GM19099 (cell line): Measurements from ENCODE around the gene PRKD2.

Source experiments
- POLR2A ChIP-seq: IDR thresholded peaks from 3 replicates; pipeline ENCODE4 v1.6.1; 2011; ENCODE audit warnings: low read depth; ENCODE audit not compliant: insufficient read length; ENCODE audit errors: extremely low read depth

PRKD2 gene

DNA sequence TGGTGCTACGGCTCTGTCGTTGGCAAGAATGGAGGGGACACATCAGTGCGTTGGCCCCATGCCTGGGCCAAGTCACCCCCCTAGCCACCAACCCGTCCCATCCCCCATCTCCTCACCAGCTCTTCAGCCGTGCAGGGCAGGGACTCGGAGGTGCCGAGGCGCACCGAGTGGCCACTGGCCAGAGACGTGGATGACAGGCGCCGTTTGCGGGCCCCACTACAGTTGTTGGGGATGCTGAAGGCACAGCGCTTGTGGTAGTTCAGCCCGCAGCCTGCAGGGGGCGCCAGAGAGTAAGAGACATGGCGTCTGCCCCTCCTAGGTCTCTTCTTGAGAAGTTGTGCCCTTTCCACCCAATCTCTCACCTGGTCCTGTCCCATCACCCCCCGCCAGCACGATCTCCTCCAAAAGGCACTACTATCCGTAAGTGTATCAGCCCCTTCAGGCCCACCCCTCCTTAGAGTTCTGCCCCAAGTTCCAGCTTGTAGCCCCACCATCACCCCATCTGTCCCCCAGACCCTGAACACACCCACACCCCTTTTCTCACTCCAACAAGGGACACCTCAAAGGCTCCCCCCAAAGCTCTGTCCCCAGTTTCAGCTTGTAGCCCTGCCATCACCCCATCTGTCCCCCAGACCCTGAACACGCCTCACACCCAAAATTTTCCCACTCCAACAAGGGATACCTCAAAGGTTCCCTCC is 12.4 kb downstream of the PRKD2 start:
- no peak for TF ChIP-seq POLR2A

- no peak for TF ChIP-seq POLR2A
Measured at GRCh38 chr19:46700704-46701103, 16.2 kb downstream of the PRKD2 start.

GRCh38 chr19:46698395-46699321 is 18.3 kb downstream of the PRKD2 start:
- no peak for TF ChIP-seq POLR2A

DNA sequence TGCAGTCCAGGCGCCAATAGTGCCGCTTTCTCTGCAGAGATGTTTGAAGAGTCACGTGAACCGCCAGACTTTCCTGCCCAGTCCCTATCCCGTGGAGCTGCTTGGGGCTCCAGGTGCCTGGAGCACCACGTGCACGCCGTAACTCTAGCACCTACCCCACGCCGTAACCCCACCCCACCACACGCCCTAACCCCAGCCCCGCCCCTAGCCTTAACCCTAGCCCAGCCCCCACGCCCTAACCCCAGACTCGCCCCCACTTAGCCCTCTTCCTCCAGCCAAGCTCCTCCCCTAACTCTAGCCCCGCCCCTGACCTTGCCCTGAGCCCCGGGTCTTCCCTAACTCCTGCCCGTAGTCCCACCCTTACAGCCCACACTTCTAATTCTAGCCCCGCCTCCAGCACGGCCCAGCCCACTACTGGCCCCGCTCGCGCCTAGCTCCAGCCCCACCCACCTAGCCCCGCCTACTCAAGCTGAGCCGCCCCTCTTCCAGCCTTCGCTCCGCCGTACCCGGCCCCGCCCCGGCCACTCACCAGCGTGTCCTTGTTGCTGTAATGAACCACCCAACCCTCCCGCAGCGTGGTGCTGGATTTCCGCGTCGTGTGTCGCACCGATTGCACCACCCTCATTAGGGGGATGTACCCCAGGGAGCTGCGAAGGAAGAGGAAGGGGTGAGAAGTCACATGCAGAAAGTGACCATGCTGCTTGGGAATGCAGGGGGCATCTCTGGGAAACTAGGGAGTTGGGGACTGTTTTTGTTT is 19.5 kb downstream of the PRKD2 start:
- no peak for TF ChIP-seq POLR2A

DNA sequence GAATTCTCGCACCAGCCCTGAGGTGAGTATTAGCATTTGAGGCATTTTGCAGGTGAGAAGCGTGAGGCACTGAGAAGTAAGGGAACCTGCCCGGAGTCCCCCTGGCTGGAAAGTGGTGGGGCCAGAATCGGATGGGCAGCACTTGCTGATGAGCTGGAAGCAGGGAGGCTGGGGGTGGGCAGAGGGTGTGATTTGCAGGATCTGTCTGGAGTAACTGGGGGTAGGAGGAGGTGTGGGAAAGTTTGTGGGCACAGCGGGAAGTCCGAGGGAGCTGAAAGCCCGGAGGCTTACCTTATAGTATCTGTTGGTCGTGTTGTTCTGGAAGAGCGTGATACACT is 20.1 kb downstream of the PRKD2 start:
- TF ChIP-seq POLR2A, result no peak

- no peak for TF ChIP-seq POLR2A
Measured at GRCh38 chr19:46696052-46696451, 20.9 kb downstream of the PRKD2 start.

- no peak for TF ChIP-seq POLR2A
Measured at GRCh38 chr19:46693760-46694159, 23.2 kb downstream of the PRKD2 start.

- no peak for TF ChIP-seq POLR2A
Measured at GRCh38 chr19:46692918-46693722, 23.8 kb downstream of the PRKD2 start.

DNA sequence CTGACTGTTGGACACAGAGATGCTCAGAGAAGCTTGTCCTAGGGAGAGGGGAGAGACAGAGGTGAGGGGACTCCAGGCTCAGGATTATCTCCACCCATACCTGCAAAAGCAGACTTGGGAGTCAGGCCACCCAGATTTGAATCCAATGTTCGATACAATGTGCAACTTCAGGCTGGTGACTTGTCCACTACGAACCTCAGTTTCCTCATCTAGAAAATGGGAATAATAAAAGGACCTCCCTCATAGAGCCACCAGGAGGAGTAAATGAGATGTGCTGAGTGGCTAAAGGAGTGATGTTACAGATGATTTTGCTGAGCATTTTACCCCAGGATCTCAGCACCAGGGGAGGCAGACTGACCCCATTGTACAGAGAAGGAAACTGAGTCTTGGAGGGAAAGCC is 25.0 kb downstream of the PRKD2 start:
- TF ChIP-seq POLR2A, result no peak

DNA sequence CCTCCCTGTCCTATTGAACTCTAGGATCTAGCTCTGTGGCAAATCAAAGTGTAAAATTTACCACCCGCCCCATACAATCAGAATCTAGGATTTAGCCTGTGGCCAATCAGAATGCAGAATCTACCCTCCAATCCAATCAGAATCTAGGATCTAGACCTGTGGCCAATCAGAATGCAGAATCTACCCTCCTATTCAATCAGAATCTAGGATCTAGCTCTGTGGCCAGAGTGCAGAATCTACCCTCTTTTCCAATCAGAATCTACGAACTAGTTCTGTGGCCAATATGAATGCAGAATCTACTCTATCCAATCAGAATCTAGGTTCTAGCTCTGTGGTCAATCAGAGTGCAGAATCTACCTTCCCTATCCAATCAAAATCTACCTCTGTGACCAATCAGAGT is 25.8 kb downstream of the PRKD2 start:
- TF ChIP-seq POLR2A, result no peak

DNA sequence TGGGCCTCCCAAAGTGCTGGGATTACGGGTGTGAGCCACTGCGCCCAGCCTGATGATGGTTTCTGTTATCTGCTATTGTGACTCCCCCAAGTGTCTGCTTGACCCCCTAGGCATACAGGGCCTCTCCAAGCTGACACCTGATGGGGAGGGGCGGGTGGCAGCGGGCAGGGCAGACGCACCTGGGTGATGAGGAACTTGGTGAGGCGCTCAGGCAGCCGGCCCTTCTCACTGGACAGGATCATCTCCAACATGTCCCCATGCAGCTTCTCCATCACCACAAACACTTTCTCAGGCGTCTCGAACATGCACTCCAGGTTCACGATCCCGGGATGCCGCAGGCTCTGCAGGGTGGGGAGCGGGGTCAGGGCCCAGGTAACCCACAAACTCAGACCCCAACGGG is 27.6 kb downstream of the PRKD2 start:
- TF ChIP-seq POLR2A, result no peak

DNA sequence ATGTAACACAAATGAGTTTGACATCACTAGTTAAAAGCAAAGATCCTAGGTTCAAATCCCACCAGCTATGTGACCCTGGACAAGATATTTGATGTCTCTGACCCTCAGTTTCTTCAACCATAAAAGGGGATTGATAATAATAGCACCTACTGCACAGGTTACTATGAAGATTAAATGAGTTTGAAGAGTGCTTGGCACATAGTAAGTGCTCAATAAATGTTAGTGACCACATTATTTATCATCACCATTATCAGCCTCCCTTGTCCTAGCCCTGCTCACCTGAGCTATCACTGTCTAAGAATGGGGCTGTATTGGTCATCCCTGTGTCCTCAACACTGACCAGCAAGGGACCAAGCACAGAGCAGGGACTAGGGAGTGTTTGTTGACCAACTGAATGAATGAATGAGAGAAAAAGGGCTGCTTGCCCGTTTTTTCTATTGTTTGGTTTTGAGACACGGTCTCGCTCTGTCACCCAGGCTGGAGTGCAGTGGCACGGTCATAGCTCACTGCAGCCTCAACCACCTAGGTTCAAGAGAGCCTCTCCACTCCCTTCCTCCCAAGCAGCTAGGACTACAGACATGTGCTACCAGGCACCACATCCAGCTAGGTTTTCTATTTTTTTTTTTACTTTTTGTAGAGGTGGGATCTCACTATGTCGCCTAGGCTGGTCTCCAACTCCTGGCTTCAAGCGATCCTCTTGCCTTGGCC is 29.3 kb downstream of the PRKD2 start:
- no peak for TF ChIP-seq POLR2A

DNA sequence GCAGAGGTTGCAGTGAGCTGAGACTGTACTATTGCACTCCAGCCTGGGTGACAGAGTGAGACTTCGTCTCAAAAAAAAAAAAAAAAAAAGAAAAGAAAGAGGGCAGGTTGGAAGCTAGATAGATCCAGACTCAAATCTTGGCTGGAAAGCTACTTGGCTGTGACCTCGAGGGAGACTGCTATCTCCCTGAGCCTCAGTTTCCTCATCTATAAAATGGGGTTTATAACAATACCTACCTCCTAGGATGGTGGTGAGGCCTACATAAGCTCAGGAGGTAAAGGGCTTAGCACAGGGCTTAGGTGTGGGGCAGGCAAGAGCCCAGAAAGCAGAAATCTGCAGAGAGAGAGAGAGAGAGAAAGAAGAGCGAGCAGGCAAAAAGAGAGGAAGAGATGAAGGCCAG is 31.7 kb downstream of the PRKD2 start:
- TF ChIP-seq POLR2A, result no peak

GRCh38 chr19:46678110-46678732 is 38.7 kb downstream of the PRKD2 start:
- no peak for TF ChIP-seq POLR2A
